22Rv1 (cell line): Measurements from ENCODE around the gene FKBP10.

Source experiments
- ZFX ChIP-seq: fragments of 450-650 bp; IDR thresholded peaks from 2 replicates; pipeline ENCODE4 v1.6.1; 2017; ENCODE audit warnings: antibody characterized with exemption, borderline replicate concordance
- TF ChIP-seq, protein P1 (sequence below): fragments of 450-650 bp; IDR thresholded peaks from 2 replicates; pipeline ENCODE4 v1.5.1; 2017; ENCODE audit warnings: mild to moderate bottlenecking

DNA sequence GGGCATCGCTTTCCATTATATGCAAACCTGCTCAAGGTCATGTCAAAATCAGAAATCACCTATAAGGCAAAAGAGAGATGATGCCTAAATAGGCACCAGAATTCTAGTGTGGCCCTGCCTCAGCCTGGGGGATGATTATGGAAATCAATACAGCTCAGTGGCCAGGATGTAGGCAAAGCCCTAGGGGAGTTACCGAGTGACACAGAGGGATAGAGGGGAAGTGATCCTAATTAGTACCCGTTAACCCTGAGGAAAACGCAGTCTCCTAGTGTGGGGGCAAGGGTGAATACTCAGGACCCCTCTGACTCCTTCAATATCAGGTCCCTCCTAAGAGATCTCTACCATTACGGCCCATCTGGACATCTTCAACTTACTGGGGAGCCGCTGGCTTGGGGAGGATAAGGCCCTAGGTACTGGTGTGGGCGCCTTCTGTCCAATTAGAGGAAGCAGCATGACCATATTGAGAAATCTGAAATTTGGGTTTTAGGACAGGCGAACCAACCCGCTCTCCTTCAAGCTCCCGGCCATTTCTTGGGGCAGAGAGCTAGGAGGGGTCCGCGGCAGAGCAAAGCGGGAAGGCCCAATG is 22.5 kb downstream of the FKBP10 start:
- TF ChIP-seq, protein P1, sequence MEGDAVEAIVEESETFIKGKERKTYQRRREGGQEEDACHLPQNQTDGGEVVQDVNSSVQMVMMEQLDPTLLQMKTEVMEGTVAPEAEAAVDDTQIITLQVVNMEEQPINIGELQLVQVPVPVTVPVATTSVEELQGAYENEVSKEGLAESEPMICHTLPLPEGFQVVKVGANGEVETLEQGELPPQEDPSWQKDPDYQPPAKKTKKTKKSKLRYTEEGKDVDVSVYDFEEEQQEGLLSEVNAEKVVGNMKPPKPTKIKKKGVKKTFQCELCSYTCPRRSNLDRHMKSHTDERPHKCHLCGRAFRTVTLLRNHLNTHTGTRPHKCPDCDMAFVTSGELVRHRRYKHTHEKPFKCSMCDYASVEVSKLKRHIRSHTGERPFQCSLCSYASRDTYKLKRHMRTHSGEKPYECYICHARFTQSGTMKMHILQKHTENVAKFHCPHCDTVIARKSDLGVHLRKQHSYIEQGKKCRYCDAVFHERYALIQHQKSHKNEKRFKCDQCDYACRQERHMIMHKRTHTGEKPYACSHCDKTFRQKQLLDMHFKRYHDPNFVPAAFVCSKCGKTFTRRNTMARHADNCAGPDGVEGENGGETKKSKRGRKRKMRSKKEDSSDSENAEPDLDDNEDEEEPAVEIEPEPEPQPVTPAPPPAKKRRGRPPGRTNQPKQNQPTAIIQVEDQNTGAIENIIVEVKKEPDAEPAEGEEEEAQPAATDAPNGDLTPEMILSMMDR: no peak
- no peak for TF ChIP-seq ZFX
